NB4 (cell line): ENCODE data around the gene AGAP2.
A peak's percentile ranks its signal among the peaks of the same experiment; 100 is the strongest.

ENCODE experiments used
- DNase-seq: peaks from one replicate; pipeline ENCODE4 v3.0.0; 2010; ENCODE audit warnings: low read depth
- H3K4me3 ChIP-seq: one replicate; pipeline ENCODE4 v1.5.1; 2011; ENCODE audit warnings: mild to moderate bottlenecking, low read depth, low read length, moderate library complexity
- MYC ChIP-seq: IDR thresholded peaks from 2 replicates; pipeline ENCODE4 v1.6.1; 2011; ENCODE audit warnings: low read depth, low read length
- POLR2A ChIP-seq: IDR thresholded peaks from 2 replicates; pipeline ENCODE4 v1.6.1; 2011; ENCODE audit warnings: mild to moderate bottlenecking; ENCODE audit not compliant: insufficient read length; ENCODE audit errors: extremely low read depth
- TF ChIP-seq, protein P1 (sequence below): IDR thresholded peaks from 2 replicates; pipeline ENCODE4 v1.6.1; 2011; ENCODE audit warnings: low read depth, low read length
- TF ChIP-seq, protein P2 (sequence below): IDR thresholded peaks from one replicate; pipeline ENCODE4 v1.5.1; 2012; ENCODE audit warnings: low read depth, low read length

Gene AGAP2

GRCh38 chr12:57738661-57739237, at the start of gene AGAP2:
AGAP2 (minus strand) TSS chr12:57738742; CDS start chr12:57738246, 496 bp downstream.
- H3K4me3 ChIP-seq: no peak within 1 kb of the TSS
- TF ChIP-seq MYC (no peak), POLR2A (no peak)
- TF ChIP-seq, protein P1, sequence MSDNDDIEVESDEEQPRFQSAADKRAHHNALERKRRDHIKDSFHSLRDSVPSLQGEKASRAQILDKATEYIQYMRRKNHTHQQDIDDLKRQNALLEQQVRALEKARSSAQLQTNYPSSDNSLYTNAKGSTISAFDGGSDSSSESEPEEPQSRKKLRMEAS: no peak
- TF ChIP-seq, protein P2, sequence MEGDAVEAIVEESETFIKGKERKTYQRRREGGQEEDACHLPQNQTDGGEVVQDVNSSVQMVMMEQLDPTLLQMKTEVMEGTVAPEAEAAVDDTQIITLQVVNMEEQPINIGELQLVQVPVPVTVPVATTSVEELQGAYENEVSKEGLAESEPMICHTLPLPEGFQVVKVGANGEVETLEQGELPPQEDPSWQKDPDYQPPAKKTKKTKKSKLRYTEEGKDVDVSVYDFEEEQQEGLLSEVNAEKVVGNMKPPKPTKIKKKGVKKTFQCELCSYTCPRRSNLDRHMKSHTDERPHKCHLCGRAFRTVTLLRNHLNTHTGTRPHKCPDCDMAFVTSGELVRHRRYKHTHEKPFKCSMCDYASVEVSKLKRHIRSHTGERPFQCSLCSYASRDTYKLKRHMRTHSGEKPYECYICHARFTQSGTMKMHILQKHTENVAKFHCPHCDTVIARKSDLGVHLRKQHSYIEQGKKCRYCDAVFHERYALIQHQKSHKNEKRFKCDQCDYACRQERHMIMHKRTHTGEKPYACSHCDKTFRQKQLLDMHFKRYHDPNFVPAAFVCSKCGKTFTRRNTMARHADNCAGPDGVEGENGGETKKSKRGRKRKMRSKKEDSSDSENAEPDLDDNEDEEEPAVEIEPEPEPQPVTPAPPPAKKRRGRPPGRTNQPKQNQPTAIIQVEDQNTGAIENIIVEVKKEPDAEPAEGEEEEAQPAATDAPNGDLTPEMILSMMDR: no peak
- no peak for DNase-seq

DNA sequence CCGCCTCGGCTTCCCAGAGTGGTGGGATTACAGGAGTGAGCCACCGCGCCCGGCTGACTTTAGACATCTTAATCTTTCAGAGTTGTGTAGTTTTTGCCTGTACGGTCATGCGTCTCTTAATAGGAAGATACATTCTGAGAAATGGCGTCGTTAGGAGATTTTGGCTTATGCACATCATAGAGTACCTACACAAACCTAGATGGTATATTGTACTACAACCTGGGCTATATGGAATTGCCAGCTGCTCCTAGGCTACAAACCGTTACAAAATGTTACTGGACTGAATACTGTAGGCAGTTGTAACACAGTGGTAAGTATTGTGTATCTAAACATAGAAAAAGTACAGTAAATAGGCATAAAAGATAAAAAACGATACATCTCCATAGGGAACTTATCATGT, 45.3 kb upstream of the AGAP2 start:
- no peak for TF ChIP-seq POLR2A
- TF ChIP-seq, protein P2: no peak
- TF ChIP-seq MYC: no peak
- TF ChIP-seq, protein P1: no peak
- no peak for DNase-seq
- H3K4me3 ChIP-seq: peak overlapping the region; percentile 50

DNA sequence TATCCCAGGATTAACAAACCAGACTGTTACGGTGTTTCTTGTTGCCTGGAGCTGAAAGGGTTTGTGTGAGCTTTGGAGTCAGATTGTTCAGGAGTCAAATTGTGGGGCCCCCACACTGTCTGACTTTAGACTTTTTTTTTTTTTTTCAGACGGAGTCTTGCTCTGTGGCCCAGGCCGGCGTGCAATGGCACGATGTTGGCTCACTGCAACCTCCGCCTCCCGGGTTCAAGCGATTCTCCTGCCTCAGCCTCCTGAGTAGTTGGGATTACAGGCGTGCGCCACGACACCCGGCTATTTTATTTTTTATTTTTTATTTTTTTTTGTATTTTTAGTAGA, 44.9 kb upstream of the AGAP2 start:
- no peak for TF ChIP-seq MYC
- no peak for TF ChIP-seq POLR2A
- TF ChIP-seq, protein P2: no peak

DNA sequence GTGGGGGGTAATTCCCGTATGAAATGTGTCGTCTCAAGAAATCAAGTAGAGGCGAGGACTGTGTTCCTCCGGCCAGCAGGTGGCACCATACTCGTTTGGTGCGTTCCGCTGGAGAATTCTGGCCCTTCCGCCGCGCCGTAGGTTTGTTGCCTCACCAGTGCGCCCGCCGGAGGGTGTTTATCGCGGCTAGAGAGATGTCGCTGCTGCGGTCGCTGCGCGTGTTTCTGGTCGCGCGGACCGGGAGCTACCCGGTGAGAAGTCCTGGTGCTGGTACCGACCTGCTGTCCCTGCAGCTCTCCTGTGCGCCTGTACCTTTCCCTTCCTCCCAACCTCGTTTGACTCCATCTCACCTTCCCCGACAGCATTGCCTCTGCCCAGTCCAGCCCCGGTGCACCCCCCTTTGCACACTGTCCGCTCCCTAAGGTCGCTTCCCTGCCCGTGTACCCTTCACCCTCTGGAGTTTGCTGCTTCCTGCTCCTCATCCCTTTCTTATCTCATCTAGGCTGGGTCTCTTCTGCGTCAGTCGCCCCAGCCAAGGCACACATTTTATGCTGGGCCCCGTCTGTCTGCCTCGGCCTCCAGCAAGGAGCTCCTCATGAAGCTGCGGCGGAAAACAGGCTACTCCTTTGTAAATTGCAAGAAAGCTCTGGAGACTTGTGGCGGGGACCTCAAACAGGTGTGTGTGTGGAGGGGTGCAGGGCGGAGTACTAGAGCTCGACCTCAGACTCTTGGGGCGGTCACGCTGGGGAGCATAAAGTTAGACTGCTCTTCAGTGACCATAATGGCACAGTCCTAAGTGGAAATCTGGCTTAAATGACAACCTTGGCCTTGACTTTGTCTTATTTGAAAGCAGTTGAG, 44.3 kb upstream of the AGAP2 start, which contains the start of gene TSFM:
TSFM (plus strand) TSS at position 180 of the 858 bp plus-strand sequence; CDS start at position 195, 15 bp downstream.
- TF ChIP-seq, protein P2: peak; percentile 85
- TF ChIP-seq, protein P1: peak; percentile 81
- TF ChIP-seq POLR2A (peak; percentile 85), MYC (peak; percentile 83; the same call in 1 of the 2 replicates)
- peak within 1 kb of the TSS; percentile 96 for H3K4me3 ChIP-seq
- DNase-seq: peak; percentile 97

More for the DNA sequence above, 44.9 kb upstream of the AGAP2 start:
- no peak for DNase-seq
- peak overlapping the region; percentile 96 for H3K4me3 ChIP-seq

GRCh38 chr12:57782243-57782607, 43.7 kb upstream of the AGAP2 start:
- no peak overlapping the region for H3K4me3 ChIP-seq
- no peak for DNase-seq
- TF ChIP-seq, protein P1: no peak
- TF ChIP-seq, protein P2: no peak
- TF ChIP-seq MYC (no peak), POLR2A (no peak)
